Transverse colon (tissue), 4 donors: ENCODE data around the gene NT5DC4.

ENCODE experiments used
- POLR2A ChIP-seq: fragments of 450-650 bp; IDR thresholded peaks from one replicate; pipeline ENCODE4 v1.6.1; 2016; ENCODE audit warnings: antibody characterized with exemption, mild to moderate bottlenecking, moderate library complexity
- POLR2AphosphoS5 ChIP-seq, 3 donors: sonication (generic); formaldehyde crosslinking; IDR thresholded peaks; one replicate each; pipeline ENCODE4 v1.6.1; 2016; ENCODE audit warnings: antibody characterized with exemption in 3 of 3
- TF ChIP-seq, protein P1 (sequence below), 5 experiments: fragments of 200-600 bp in 3 of 5; fragments of 450-650 bp in 2 of 5; sonication (generic) in 3 of 5; IDR thresholded peaks; 1 replicate in 2 of 5; 2 replicates in 3 of 5; pipeline ENCODE4 v1.5.1; 2016 to 2017; ENCODE audit warnings: antibody characterized with exemption in 5 of 5, inconsistent platforms in 3 of 5, mild to moderate bottlenecking in 2 of 5, moderate library complexity in 1 of 5

DNA sequence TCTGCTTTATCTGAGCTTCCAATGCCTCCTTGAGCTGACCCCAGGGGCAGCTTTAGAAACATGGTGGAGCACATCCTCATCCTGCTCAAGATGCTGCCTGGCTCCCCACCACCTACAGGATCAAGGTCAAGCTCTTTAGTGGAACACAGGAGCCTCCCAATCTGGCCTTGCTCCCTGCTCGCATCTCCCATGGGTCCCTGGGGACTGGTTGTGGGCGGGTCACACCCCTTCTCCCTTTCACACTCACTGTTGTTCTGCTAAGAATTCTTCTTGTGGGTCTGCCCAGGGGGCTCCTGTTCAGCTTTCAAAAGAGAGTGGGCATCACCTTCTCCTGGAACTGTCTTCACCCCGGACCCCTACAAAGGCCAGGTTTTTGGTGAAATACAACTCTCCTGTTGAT, 8.4 kb upstream of the NT5DC4 start:
- TF ChIP-seq POLR2AphosphoS5 (IDR thresholded peaks at IDR 0.05): no peak
- TF ChIP-seq, protein P1, sequence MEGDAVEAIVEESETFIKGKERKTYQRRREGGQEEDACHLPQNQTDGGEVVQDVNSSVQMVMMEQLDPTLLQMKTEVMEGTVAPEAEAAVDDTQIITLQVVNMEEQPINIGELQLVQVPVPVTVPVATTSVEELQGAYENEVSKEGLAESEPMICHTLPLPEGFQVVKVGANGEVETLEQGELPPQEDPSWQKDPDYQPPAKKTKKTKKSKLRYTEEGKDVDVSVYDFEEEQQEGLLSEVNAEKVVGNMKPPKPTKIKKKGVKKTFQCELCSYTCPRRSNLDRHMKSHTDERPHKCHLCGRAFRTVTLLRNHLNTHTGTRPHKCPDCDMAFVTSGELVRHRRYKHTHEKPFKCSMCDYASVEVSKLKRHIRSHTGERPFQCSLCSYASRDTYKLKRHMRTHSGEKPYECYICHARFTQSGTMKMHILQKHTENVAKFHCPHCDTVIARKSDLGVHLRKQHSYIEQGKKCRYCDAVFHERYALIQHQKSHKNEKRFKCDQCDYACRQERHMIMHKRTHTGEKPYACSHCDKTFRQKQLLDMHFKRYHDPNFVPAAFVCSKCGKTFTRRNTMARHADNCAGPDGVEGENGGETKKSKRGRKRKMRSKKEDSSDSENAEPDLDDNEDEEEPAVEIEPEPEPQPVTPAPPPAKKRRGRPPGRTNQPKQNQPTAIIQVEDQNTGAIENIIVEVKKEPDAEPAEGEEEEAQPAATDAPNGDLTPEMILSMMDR (IDR thresholded peaks at IDR 0.05): no peak
- TF ChIP-seq POLR2A: no peak
